ENCODE results near the gene XYLT1.

XYLT1 gene

DNA sequence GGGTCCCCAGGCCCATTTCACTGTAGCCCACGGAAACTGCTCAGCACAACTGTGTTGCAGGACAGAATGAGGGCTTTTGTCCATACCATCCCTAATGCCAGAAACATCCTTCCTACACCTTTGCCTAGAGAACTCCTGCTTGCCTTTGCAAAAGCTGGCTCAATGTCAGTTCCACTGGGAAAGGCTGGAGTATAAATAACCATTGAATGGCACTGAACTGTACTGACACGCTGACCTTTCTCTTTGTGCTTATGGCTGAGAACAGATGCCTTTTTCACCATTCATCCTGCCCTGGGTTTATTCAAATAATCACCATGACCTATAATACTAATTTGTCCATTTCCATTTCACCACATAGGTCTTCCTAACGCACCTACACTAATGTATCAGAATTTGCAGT lies 300.3 kb downstream of the XYLT1 start:
- no peak for DNase-seq

DNA sequence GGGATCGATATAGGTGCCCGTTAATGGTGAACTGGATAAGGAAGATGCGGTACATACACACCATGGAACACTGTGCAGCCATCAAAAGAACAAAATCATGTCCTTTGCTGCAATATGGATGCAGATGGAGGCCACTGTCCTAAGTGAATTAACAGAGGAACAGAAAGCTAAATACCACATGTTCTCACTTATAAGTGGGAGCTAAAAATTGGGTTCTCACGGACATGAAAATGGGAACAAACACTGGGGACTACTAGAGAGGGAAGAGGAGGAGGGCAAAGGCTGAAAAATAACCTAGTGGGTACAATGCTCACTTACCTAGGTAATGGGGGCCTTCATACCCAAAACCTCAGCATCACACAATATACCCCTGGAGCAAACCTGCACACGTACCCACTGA lies 302.6 kb downstream of the XYLT1 start:
- no peak for DNase-seq

GRCh38 chr16:17166095-17166494 lies 304.7 kb downstream of the XYLT1 start:
- no peak for DNase-seq

- DNase-seq = no peak
Measured at GRCh38 chr16:17162560-17162959, 308.2 kb downstream of the XYLT1 start.

- DNase-seq = no peak
Measured at GRCh38 chr16:17160920-17161431, 309.8 kb downstream of the XYLT1 start.

GRCh38 chr16:17160285-17160853 lies 310.4 kb downstream of the XYLT1 start:
- no peak for DNase-seq

- no peak for DNase-seq
Measured at GRCh38 chr16:17159617-17160016, 311.1 kb downstream of the XYLT1 start.

DNA sequence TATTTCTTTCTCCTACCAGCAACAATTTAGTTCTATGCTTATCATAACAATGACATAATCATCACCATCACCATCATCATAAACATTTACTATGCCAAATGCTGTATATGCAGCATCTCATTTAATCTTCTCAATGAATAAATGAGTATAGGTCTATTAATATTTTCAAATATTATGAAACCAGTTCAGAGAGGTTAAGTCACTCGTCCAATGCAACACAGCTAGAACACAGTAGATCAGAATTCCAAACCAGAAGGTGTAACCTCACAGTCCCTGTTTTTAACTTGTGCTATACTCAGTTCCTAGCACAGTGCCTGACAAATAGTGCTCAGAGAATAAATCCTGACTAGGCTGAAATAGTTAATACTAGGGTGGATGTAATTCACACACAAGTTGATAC lies 314.8 kb downstream of the XYLT1 start:
- DNase-seq = no peak

DNA sequence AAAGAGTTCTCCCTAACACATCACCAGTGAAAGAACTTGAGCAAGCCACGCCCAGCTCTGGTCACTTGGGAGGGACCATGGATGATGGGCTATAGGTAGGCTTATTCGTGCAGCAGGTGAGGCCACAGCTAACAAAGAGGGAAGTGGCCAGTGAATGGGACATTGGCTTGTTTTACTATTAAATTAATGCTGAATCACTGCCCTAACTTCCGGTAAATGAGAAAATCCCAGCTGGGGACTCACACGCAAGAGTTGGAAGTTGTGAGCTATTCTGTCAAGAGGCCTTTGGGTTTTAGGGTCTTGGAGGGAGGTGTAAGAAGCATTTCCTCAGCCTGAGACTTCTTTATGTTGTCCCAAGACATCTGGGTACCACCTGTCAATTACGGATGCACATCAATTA lies 315.3 kb downstream of the XYLT1 start:
- no peak for DNase-seq

DNA sequence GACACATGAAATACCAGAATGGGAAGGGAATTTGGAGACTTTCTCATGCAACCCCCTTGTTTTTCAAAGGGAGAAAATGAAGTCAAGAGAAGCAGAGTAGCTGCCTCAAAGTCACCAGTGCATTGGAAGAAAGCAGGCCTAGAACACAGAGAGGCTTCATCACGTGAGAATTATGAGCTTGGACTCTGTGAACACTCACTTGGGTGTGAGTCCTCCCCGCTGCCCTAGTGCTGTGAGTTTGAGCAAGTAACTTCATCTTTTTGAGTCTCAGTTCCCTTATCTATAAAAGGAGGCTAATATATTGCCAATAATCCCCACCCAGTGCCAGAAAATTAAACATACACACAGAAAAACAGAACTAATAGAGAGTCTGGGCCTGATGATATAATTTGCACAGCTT lies 315.8 kb downstream of the XYLT1 start:
- DNase-seq = no peak

DNA sequence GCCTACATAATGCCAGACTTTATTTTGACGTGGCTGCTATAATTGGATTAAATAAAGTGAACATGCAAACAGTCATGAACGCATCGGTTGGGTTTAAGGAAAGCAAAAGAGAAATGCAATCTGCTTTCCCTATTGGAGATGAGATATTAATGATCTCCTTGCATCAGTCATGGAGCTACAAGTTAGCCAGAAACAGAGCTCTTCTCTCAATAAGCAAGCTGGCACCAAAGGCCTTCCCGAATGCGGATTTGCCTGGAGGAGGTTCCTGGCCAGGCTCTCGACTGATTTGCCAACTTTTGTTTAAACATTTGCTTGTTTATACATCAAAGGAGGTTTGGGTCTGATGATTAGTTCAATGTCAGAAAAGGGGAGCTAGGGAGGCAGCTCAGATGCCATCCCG lies 318.4 kb downstream of the XYLT1 start:
- DNase-seq = no peak

DNA sequence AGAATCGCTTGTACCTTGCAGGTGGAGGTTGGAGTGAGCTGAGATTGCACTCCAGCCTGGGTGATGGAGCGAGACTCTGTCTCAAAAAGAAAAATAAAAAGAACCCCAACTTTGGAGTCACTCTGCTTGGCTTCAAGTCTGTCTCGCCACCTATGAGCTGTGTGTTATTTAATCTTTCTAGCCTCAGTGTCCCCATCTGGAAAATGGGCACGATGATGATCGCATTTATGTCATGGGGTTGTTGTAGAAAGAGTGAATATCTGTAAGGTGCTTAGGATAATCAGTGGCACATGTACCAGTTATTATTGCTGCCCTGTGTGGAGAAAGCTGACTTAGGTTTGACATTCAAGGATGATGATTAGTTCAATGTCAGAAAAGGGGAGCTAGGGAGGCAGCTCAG lies 319.4 kb downstream of the XYLT1 start:
- DNase-seq = no peak

DNA sequence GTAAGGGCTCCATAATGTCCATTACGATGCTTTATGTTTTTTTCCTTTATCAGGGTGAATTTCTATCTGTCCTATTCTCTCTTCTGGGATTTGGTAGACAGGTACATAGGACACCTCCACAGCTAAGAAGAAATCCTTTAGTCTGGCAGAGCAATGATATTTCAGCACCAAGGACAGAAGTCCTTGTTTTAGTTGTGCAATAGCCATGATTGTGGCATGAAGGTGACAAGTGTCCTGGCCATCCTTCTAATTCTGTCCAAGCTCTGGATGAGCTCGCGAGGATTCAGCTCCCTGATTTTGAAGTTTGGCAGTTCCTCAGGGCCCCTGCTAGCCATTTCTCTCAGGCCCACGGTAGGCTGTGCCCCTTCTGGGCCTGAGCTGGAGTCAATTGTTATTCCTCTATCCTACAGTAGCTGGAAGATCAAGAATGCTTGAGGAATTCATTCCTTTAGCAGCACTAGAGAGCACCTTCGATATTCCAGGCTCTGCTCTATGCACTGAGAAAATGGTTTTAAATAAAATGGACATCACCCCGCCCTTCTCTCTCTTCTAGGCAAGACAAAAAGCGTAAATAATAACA lies 320.8 kb downstream of the XYLT1 start:
- no peak for DNase-seq

GRCh38 chr16:17147942-17148341 lies 322.8 kb downstream of the XYLT1 start:
- DNase-seq = no peak

GRCh38 chr16:17145029-17145428 lies 325.7 kb downstream of the XYLT1 start:
- no peak for DNase-seq

DNA sequence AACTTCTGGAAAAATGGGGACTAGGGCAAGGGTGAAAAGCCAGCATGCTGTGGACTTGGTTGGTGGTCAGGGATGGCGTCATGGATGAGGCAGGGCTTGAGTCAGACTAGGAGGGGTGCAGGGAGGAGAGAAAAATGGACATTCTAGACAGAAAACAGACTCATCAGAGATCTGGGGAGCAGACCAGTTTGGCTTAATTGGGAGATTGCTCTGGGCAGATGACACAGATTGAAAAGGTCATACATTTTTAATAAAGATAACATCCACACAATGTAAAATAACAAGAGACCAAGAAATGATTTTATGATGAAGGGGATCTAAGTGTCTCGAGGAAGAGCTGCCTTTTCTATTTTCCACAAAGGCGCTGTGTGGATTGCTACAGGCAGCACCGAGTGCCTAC lies 326.3 kb downstream of the XYLT1 start:
- DNase-seq = no peak

- DNase-seq = no peak
Measured at GRCh38 chr16:17143546-17144419, 327.0 kb downstream of the XYLT1 start.

DNA sequence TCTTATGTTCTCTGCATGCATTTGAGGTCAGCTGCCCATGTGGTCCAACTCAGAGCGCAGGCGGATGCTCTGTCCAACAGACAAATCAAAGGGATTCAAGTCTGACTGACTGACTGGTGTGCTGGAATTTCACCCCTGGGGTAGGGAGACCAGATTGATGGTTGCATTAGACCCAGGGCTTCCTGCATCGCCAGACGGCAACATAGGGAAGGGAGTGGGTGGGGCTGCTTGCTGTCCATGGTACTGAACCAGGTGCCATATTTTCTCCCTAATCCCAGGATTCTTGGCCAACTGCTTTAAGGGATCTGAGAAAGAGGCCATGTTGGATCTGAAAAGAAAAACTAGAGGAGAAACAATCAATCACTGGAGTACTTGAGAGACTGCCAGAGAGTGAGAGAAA lies 332.0 kb downstream of the XYLT1 start:
- no peak for DNase-seq

DNA sequence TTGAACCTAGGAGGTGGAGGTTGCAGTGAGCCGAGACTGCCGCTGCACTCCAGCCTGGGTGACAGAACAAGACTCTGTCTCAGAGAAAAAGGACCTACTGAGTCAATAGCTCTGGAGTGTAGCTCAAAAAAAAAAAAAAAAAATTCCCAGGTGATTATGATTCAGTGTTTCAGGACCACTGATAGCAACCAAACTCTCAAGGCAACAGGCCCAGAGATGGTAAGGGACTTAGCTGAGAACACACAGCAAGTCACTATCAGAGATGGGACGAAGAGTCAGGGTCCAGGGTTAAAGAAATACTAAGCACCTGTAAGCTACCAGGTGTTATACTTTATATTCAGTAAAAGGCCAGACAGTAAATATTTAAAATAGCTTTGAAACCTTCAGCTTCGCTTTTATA lies 335.3 kb downstream of the XYLT1 start:
- DNase-seq = no peak

DNA sequence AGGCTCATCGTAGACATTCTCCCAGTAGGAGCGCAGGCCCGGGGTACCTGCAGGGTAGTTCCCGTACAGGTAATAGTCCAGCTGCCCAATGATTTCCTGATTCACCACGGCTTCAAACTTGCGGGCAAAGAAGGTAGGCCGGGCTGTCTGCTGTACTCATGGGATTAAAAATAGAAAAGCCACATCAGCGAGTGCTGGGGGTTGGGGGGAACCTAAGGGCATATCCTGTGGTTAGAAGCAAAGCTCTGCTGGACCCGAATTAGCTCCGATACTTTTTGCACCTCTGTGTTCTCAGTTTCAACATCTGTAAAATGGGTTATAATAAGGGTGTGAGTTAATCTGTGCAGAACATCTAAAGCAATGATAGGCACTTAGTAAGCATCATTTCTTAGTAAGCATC lies 336.2 kb downstream of the XYLT1 start:
- DNase-seq = no peak

DNA sequence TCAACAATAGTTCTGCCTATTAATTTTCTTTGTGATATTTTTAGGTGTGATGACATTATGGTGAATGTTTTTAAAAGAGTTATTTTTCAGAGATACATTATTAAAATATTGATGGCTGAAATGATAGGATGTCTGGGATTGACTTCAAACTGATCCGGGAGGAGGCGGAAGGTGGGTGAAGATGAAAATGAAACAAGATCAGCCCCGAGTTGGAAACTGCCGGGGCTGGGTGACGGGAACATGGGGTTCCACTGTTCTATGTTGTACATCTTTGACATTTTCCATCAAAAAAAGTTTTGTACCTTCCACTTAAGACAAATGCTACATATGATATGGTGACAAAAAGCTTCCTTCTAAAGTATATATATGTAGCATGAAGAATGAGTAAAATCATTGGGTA lies 336.9 kb downstream of the XYLT1 start:
- no peak for DNase-seq

- DNase-seq = no peak
Measured at GRCh38 chr16:17131351-17131750, 339.4 kb downstream of the XYLT1 start.

GRCh38 chr16:17130733-17131132 lies 340.0 kb downstream of the XYLT1 start:
- DNase-seq = no peak

- DNase-seq = no peak
Measured at GRCh38 chr16:17129971-17130370, 340.8 kb downstream of the XYLT1 start.
